H1 (cell line): ENCODE data around the gene CDC42EP3. TPM values are rescaled to one million over a fixed set of nuclear protein-coding genes. Genes with fewer than 3 reads are reported as not detected.

Source experiments
- ATF2 ChIP-seq: IDR thresholded peaks from 2 replicates; pipeline ENCODE4 v1.6.1; 2012; ENCODE audit warnings: low read length, inconsistent platforms
- GTF2F1 ChIP-seq: IDR thresholded peaks from 2 replicates; pipeline ENCODE4 v1.6.1; 2012; ENCODE audit warnings: low read depth, low read length, improper control_type of control experiment, borderline replicate concordance
- SAP30 ChIP-seq: fragments of 300-600 bp; sonication (generic); IDR thresholded peaks from 2 replicates; pipeline ENCODE4 v1.7.1; 2012; ENCODE audit warnings: low read length, moderate library complexity, mild to moderate bottlenecking, inconsistent platforms; ENCODE audit not compliant: insufficient read depth, insufficient replicate concordance
- polyA plus RNA-seq, 7 experiments: library from polyadenylated mRNA; depleted of rRNA in 3 of 7; stranded (reverse) in 5 of 7; unstranded in 2 of 7; fragments of >200 nt in 5 of 7; fragments of 200-250 nt in 2 of 7; gene quantifications; 1 replicate in 5 of 7; 2 replicates in 1 of 7; 4 replicates in 1 of 7; pipeline versions ENCODE4 v1.2.1 to v1.2.3, GENCODE V29; 2011 to 2013; ENCODE audit warnings: missing spikeins in 2 of 7, mixed read lengths in 2 of 7
- total RNA-seq: library from RNA; stranded (reverse); fragmentation: NEBNext Ultra II Directional; extraction: Animal tissue kit (Norgen Biotek cat#: 25700); gene quantifications from 2 replicates; pipeline ENCODE4 v1.2.1, GENCODE V29; 2021

Gene CDC42EP3
- total and polyA plus RNA-seq, 2 of the 8 experiments (the other 6 are each of a cell fraction or from before 2014, with no cell fraction given), result 18.4 to 24.7 TPM

GRCh38 chr2:37671816-37672103, 318 bp upstream of the CDC42EP3 start (continued):
- TF ChIP-seq ATF2 (no peak), SAP30 (no peak), GTF2F1 (no peak)
